K562 (cell line): ENCODE data around the gene B3GAT3. TPM values are rescaled to one million over a fixed set of nuclear protein-coding genes. Genes with fewer than 3 reads are reported as not detected.

ENCODE experiments used
- ATAC-seq: fragments of 200-7000 bp; cut with Tn5 transposase; 3 replicates; pipeline ENCODE4 v1.9.1; 2020; ENCODE audit warnings: moderate library complexity
- BruUV-seq: library from RNA; stranded (reverse); fragments of 400-500 nt; replicated peaks from 2 replicates; lab custom pipeline; 2021; lab: Mats Ljungman, UMichigan
- CTCF ChIA-PET: fragments of 300-600 bp; formaldehyde crosslinking; extraction: SDS; loops from one replicate; lab custom pipeline; 2021; ENCODE audit warnings: low intra/inter-chr PET ratio; lab: Yijun Ruan, JAX
- POLR2A ChIA-PET: fragments of 300-600, 350-650 bp; sonication (Branson Sonifier 250); formaldehyde crosslinking; extraction: SDS; loops from one replicate; lab custom pipeline; 2021; ENCODE audit warnings: antibody characterized with exemption, inconsistent platforms; lab: Yijun Ruan, JAX
- DNase-seq, 4 experiments: peaks; one replicate each; pipeline versions ENCODE4 v3.0.0 to v3.0.0-alpha.2; 2011 to 2018; ENCODE audit warnings: low spot score in 3 of 4, mixed read lengths in 3 of 4; ENCODE audit errors: extremely low read depth in 1 of 4
- FAIRE-seq: peaks from 2 replicates; lab custom pipeline; 2011; peaks lifted over from hg19 to GRCh38; lab: Jason Lieb, UNC
- H2AFZ ChIP-seq: 2 replicates; pipeline ENCODE4 v1.6.0; 2011; ENCODE audit warnings: low read depth, low read length, control low read depth, inconsistent platforms
- H3K27ac ChIP-seq: fragments of 200-600 bp; 3 replicates; pipeline ENCODE4 v1.8.0; 2011; ENCODE audit warnings: low read depth, mild to moderate bottlenecking, control low read depth, inconsistent platforms, low read length, moderate library complexity, mixed read lengths; ENCODE audit errors: extremely low read depth
- H3K27me3 ChIP-seq, 2 experiments: fragments of 300-600 bp in 1 of 2; 2 replicates in 1 of 2; 3 replicates in 1 of 2; pipeline versions ENCODE4 v1.6.0 to v1.8.0; 2011; ENCODE audit warnings: inconsistent platforms in 2 of 2, low read length in 2 of 2, mild to moderate bottlenecking in 1 of 2, mixed read lengths in 1 of 2, moderate library complexity in 1 of 2; ENCODE audit not compliant: control insufficient read depth in 2 of 2, insufficient read depth in 2 of 2
- H3K36me3 ChIP-seq: fragments of 300-600 bp; 3 replicates; pipeline ENCODE4 v1.8.0; 2011; ENCODE audit warnings: mild to moderate bottlenecking, low read length, inconsistent platforms; ENCODE audit not compliant: control insufficient read depth, insufficient read depth
- H3K4me1 ChIP-seq, 2 experiments: fragments of 200-600 bp in 1 of 2; replicated peaks in 1 of 2; 2 replicates in 1 of 2; 3 replicates in 1 of 2; pipeline versions ENCODE4 v1.5.1 to v1.8.0; 2011; ENCODE audit warnings: inconsistent platforms in 2 of 2, low read length in 2 of 2, mild to moderate bottlenecking in 1 of 2, mixed read lengths in 1 of 2, moderate library complexity in 1 of 2; ENCODE audit not compliant: control insufficient read depth in 2 of 2, insufficient read depth in 2 of 2
- H3K4me2 ChIP-seq: 2 replicates; pipeline ENCODE4 v1.6.1; 2011; ENCODE audit warnings: low read length, control low read depth, inconsistent platforms, mixed read lengths; ENCODE audit not compliant: insufficient read depth
- H3K4me3 ChIP-seq: fragments of 200-600 bp; sonication (generic), shearing (Covaris generic); 2 replicates; pipeline ENCODE4 v1.5.1; 2016; ENCODE audit warnings: control low read depth, inconsistent platforms
- H3K79me2 ChIP-seq: fragments of 200-600 bp; 3 replicates; pipeline ENCODE4 v1.8.0; 2011; ENCODE audit warnings: low read length, inconsistent platforms; ENCODE audit not compliant: control insufficient read depth, insufficient read depth
- H3K9ac ChIP-seq, 2 experiments: 2 replicates each; pipeline versions ENCODE4 v1.6.0 to v1.6.1; 2011; ENCODE audit warnings: low read depth in 2 of 2, low read length in 2 of 2, control low read depth in 1 of 2, inconsistent platforms in 1 of 2, mild to moderate bottlenecking in 1 of 2, mixed read lengths in 1 of 2; ENCODE audit not compliant: insufficient read depth in 1 of 2
- H3K9me1 ChIP-seq: one replicate; pipeline ENCODE4 v1.6.0; 2011; ENCODE audit warnings: inconsistent platforms, mild to moderate bottlenecking, low read length, moderate library complexity; ENCODE audit not compliant: control insufficient read depth, insufficient read depth
- H3K9me3 ChIP-seq: replicated peaks from 2 replicates; pipeline ENCODE4 v1.5.1; 2011; ENCODE audit warnings: low read depth, low read length, inconsistent platforms; ENCODE audit not compliant: control insufficient read depth, insufficient read depth
- H4K20me1 ChIP-seq: replicated peaks from 2 replicates; pipeline ENCODE4 v1.6.1; 2011; ENCODE audit warnings: low read length, inconsistent platforms, mixed read lengths; ENCODE audit not compliant: control insufficient read depth, insufficient read depth
- ARID4B ChIP-seq: sonication (generic); formaldehyde crosslinking; IDR thresholded peaks from 2 replicates; pipeline ENCODE4 v1.8.0; 2022; ENCODE audit warnings: mild to moderate bottlenecking, missing genetic modification reagents
- C11orf30 ChIP-seq: fragments of 450-650 bp; IDR thresholded peaks from 2 replicates; pipeline ENCODE4 v1.6.1; 2016; ENCODE audit warnings: low read depth, mild to moderate bottlenecking
- ELF4 ChIP-seq: fragments of 450-650 bp; formaldehyde crosslinking; IDR thresholded peaks from 2 replicates; pipeline ENCODE4 v1.4.0; 2022; ENCODE audit warnings: missing genetic modification characterization
- FOXK1 ChIP-seq: sonication (generic); formaldehyde crosslinking; IDR thresholded peaks from 2 replicates; pipeline ENCODE4 v1.8.0; 2022; ENCODE audit warnings: missing genetic modification reagents, mild to moderate bottlenecking, borderline replicate concordance
- GATA2 ChIP-seq: sonication (generic); formaldehyde crosslinking; IDR thresholded peaks from 2 replicates; pipeline ENCODE4 v1.4.0; 2020; ENCODE audit warnings: mild to moderate bottlenecking, missing genetic modification reagents
- IRF1 ChIP-seq: sonication (generic); formaldehyde crosslinking; IDR thresholded peaks from 2 replicates; pipeline ENCODE4 v1.8.0; 2022; ENCODE audit warnings: missing genetic modification reagents, mild to moderate bottlenecking, borderline replicate concordance
- KAT2B ChIP-seq: IDR thresholded peaks from one replicate; pipeline ENCODE4 v1.6.1; 2012; ENCODE audit warnings: low read depth, mild to moderate bottlenecking, control low read depth, inconsistent platforms, low read length, moderate library complexity
- KDM4B ChIP-seq, 2 experiments: fragments of 450-650 bp in 1 of 2; sonication (generic) in 1 of 2; IDR thresholded peaks; 2 replicates each; pipeline ENCODE4 v1.6.1; 2016 to 2017; ENCODE audit warnings: borderline replicate concordance in 2 of 2, antibody characterized with exemption in 1 of 2, low read depth in 1 of 2, mild to moderate bottlenecking in 1 of 2
- MIER1 ChIP-seq: fragments of 450-650 bp; IDR thresholded peaks from 2 replicates; pipeline ENCODE4 v1.6.1; 2016; ENCODE audit warnings: antibody characterized with exemption, mild to moderate bottlenecking, low read depth
- NFATC3 ChIP-seq: fragments of 450-650 bp; IDR thresholded peaks from 2 replicates; pipeline ENCODE4 v1.6.1; 2017; ENCODE audit warnings: mild to moderate bottlenecking
- NFIC ChIP-seq: fragments of 450-650 bp; IDR thresholded peaks from 2 replicates; pipeline ENCODE4 v1.6.1; 2017; ENCODE audit warnings: mild to moderate bottlenecking, inconsistent platforms
- NR3C1 ChIP-seq: sonication (generic); formaldehyde crosslinking; IDR thresholded peaks from 2 replicates; pipeline ENCODE4 v1.8.1; 2022; ENCODE audit warnings: missing genetic modification reagents
- POLR2B ChIP-seq: fragments of 450-650 bp; IDR thresholded peaks from 2 replicates; pipeline ENCODE4 v1.6.1; 2018; ENCODE audit warnings: low read depth; ENCODE audit not compliant: partially characterized antibody
- SMARCA4 ChIP-seq: fragments of 450-650 bp; IDR thresholded peaks from 2 replicates; pipeline ENCODE4 v1.6.1; 2016
- TAF15 ChIP-seq: fragments of 200-400 bp; formaldehyde crosslinking; IDR thresholded peaks from 2 replicates; pipeline ENCODE4 v1.6.1; 2017; ENCODE audit warnings: mild to moderate bottlenecking, low read depth, low read length, moderate library complexity
- ZNF354B ChIP-seq: fragments of 250-450 bp; sonication (Bioruptor Pico); IDR thresholded peaks from 2 replicates; pipeline ENCODE4 v1.4.0; 2020
- ZNF436 ChIP-seq: fragments of 250-450, 450-650 bp; sonication (Bioruptor Pico); formaldehyde crosslinking; IDR thresholded peaks from 2 replicates; pipeline ENCODE4 v1.7.0; 2020; ENCODE audit warnings: mild to moderate bottlenecking
- ZNF75A ChIP-seq: fragments of 450-650 bp; formaldehyde crosslinking; IDR thresholded peaks from 2 replicates; pipeline ENCODE4 v1.4.0; 2020; ENCODE audit warnings: mild to moderate bottlenecking
- ZNF780A ChIP-seq: fragments of 250-450 bp; sonication (Bioruptor Pico); IDR thresholded peaks from 2 replicates; pipeline ENCODE4 v1.5.0; 2021; ENCODE audit warnings: mild to moderate bottlenecking
- WGBS: fragments of 100-300 bp; shearing (Covaris generic); methylation state at CpG from one replicate; pipeline ENCODE4 v1.1.6; 2016; ENCODE audit warnings: low coverage, mixed read lengths; ENCODE audit not compliant: insufficient coverage; ENCODE audit errors: missing lambda C conversion rate; 5-methylcytosine and 5-hydroxymethylcytosine counted together
- in situ Hi-C: fragments of 300-500 bp; cut with MboI; formaldehyde crosslinking; loops from 4 replicates; pipeline ENCODE4 v1.15.0; 2018; ENCODE audit warnings: inconsistent platforms, mixed read lengths
- intact Hi-C: fragments of 100-400 bp; cut with micrococcal nuclease; formaldehyde crosslinking; loops from 2 replicates; pipeline ENCODE4 v1.14.2; 2022
- polyA plus RNA-seq, 8 experiments: library from polyadenylated mRNA; depleted of rRNA in 4 of 8; stranded (reverse) in 5 of 8; unstranded in 3 of 8; fragments of >200 nt; fragmentation: Nextera tagmentation in 2 of 8; fragmentation: Illumina TruSeq in 1 of 8; extraction: Ambion mirVana in 2 of 8; extraction: Trizol in 1 of 8; gene quantifications; 2 replicates each; pipeline versions ENCODE4 v1.2.1 to v1.2.3, GENCODE V29; 2011 to 2014; ENCODE audit warnings: inconsistent platforms in 1 of 8, missing spikeins in 1 of 8
- total RNA-seq, 7 experiments: library from RNA; depleted of rRNA in 6 of 7; stranded (reverse); fragments of >200 nt in 6 of 7; fragmentation: Illumina TruSeq in 2 of 7; extraction: Trizol in 2 of 7; gene quantifications; 2 replicates each; pipeline versions ENCODE4 v1.2.1 to v1.2.3, GENCODE V29; 2011 to 2021; ENCODE audit warnings: low replicate concordance in 1 of 7

Gene B3GAT3
- total and polyA plus RNA-seq, 9 of the 15 experiments (the other 6 are each of a cell fraction or from before 2014, with no cell fraction given) = 0.30 to 64.0 (median 21.4) TPM

GRCh38 chr11:62621027-62621566, 689 bp downstream of the B3GAT3 start:
- no peak for DNase-seq
- Histone ChIP-seq H3K9ac (peak overlapping the region; percentile 85 to 93), H3K36me3 (peaks cover 34% of the 10 kb centered on the region; the same call in 2 of the 3 replicates), H3K27ac (peak overlapping the region; percentile 84), H3K4me3 (peak overlapping the region; percentile 73), H3K4me2 (peak overlapping the region; percentile 93), H2AFZ (peak overlapping the region; percentile 79), H4K20me1 (no peaks in the 10 kb centered on the region), H3K79me2 (peaks cover 20% of the 10 kb centered on the region), H3K4me1 (peaks cover 12 to 18% of the 10 kb centered on the region in 2 experiments; a peak in 4 of 5 replicates), H3K9me3 (no peaks in the 10 kb centered on the region), H3K27me3 (no peaks in the 10 kb centered on the region), H3K9me1 (no peaks in the 10 kb centered on the region)
- no peak for ATAC-seq
- 11% methylated on average over 8 of the region's 8 CpGs for WGBS
- TSS peak; percentile 55 for BruUV-seq
- in situ Hi-C loops (loop anchor here (10.0 kb wide), 1 partner anchor 1196 kb away; the partner anchor contains the start of gene CPSF7), intact Hi-C loops (no loop called here)
- POLR2A ChIA-PET = interaction anchor here (0.9 to 2.6 kb wide), 14 partner anchors 9 to 234 kb away, joined by 3 to 24 read pairs (median 4); partner anchors contain the start of genes C11orf98, CSKMT, EML3 and GANAB
- no peak for FAIRE-seq
- CTCF ChIA-PET = interaction anchor here (1.6 kb wide), 1 partner anchor 9 kb away, joined by 14 read pairs; the partner anchor contains the start of gene EML3
- TF ChIP-seq SMARCA4 = 0 out of 2 replicates have a peak, but pooled peaks have one; percentile 15
- TF ChIP-seq NR3C1 = no peak
- no peak for TF ChIP-seq ZNF75A
- 0 out of 2 replicates have a peak, but pooled peaks have one; percentile 29 for TF ChIP-seq ELF4 (CRISPR knock-in tag)
- 0 out of 2 replicates have a peak, but pooled peaks have one; percentile 12 for TF ChIP-seq ZNF436
- peak; percentile 40; the same call in 1 of the 2 replicates for TF ChIP-seq MIER1
- no peak for TF ChIP-seq ZNF354B (CRISPR knock-in tag)
- no peak for TF ChIP-seq IRF1 (CRISPR knock-in tag)
- TF ChIP-seq ARID4B (CRISPR knock-in tag) = no peak
- TF ChIP-seq NFATC3 = no peak
- TF ChIP-seq POLR2B = no peak
- TF ChIP-seq GATA2 = no peak
- no peak for TF ChIP-seq NFIC
- TF ChIP-seq TAF15 = no peak
- TF ChIP-seq KAT2B = no peak
- no peak for TF ChIP-seq ZNF780A
- no peak for TF ChIP-seq KDM4B (IDR thresholded peaks at IDR 0.05; ENCODE audit: borderline replicate concordance in 2 of 2, low read depth in 1 of 2)
- 0 out of 2 replicates have a peak, but pooled peaks have one; percentile 36 for TF ChIP-seq FOXK1 (CRISPR knock-in tag)
- TF ChIP-seq C11orf30 = no peak
